HG02840 (cell line): Measurements from ENCODE around the gene CD99.
A peak's percentile ranks its signal among the peaks of the same experiment; 100 is the strongest.

ENCODE experiments used
- ATAC-seq: cut with Tn5 transposase; IDR thresholded peaks from one replicate; pipeline ENCODE4 v1.9.1; 2021; ENCODE audit warnings: mild to moderate bottlenecking, moderate library complexity, moderate number of reproducible peaks; ENCODE audit not compliant: unreplicated experiment, low FRiP score

CD99 gene

GRCh38 chrX:2697741-2698299, 6.7 kb downstream of the CD99 start:
- no peak for ATAC-seq

- ATAC-seq, result no peak
Observed at GRCh38 chrX:2698604-2699003, 7.5 kb downstream of the CD99 start.

- ATAC-seq, result no peak
Observed at GRCh38 chrX:2699959-2700358, 8.9 kb downstream of the CD99 start.

- ATAC-seq, result no peak
Observed at GRCh38 chrX:2700405-2701320, 9.6 kb downstream of the CD99 start.

GRCh38 chrX:2701600-2701999, 10.5 kb downstream of the CD99 start:
- ATAC-seq, result no peak

GRCh38 chrX:2703991-2704369, 12.9 kb downstream of the CD99 start:
- no peak for ATAC-seq

GRCh38 chrX:2705046-2705832, 14.1 kb downstream of the CD99 start:
- ATAC-seq, result no peak

- ATAC-seq, result peak; percentile 91
Observed at GRCh38 chrX:2707334-2707760, 16.3 kb downstream of the CD99 start.

GRCh38 chrX:2708021-2708420, 16.9 kb downstream of the CD99 start:
- ATAC-seq, result no peak

GRCh38 chrX:2708592-2709188, 17.6 kb downstream of the CD99 start:
- ATAC-seq, result no peak

- no peak for ATAC-seq
Observed at GRCh38 chrX:2709556-2709955, 18.5 kb downstream of the CD99 start.

GRCh38 chrX:2710041-2710840, 19.1 kb downstream of the CD99 start:
- no peak for ATAC-seq

GRCh38 chrX:2711441-2711840, 20.3 kb downstream of the CD99 start:
- ATAC-seq, result no peak

GRCh38 chrX:2712428-2712827, 21.3 kb downstream of the CD99 start:
- no peak for ATAC-seq

GRCh38 chrX:2712890-2713840, 22.1 kb downstream of the CD99 start:
- ATAC-seq, result no peak

- ATAC-seq, result no peak
Observed at GRCh38 chrX:2714551-2714950, 23.5 kb downstream of the CD99 start.

GRCh38 chrX:2715066-2715600, 24.0 kb downstream of the CD99 start:
- ATAC-seq, result no peak

- no peak for ATAC-seq
Observed at GRCh38 chrX:2717312-2717711, 26.2 kb downstream of the CD99 start.

- ATAC-seq, result no peak
Observed at GRCh38 chrX:2718821-2719220, 27.7 kb downstream of the CD99 start.
